Measurements from ENCODE around the gene TNPO1.
"Not testable (repeated sequence)": the region's sequence is repeated elsewhere in the genome, so short reads cannot be mapped to it uniquely, and the experiment has no call there.

The TNPO1 gene

GRCh38 chr5:72855821-72856220, 39.4 kb downstream of the TNPO1 start:
- DNase-seq, result no peak

- no peak for DNase-seq
Observed at GRCh38 chr5:72857396-72857795, 40.9 kb downstream of the TNPO1 start.

- DNase-seq, result no peak
Observed at GRCh38 chr5:72859127-72859526, 42.7 kb downstream of the TNPO1 start.

GRCh38 chr5:72860499-72860898, 44.0 kb downstream of the TNPO1 start:
- DNase-seq, result no peak

GRCh38 chr5:72871366-72872024, 55.0 kb downstream of the TNPO1 start:
- no peak for DNase-seq

GRCh38 chr5:72878854-72879253, 62.4 kb downstream of the TNPO1 start:
- no peak for DNase-seq

- DNase-seq, result no peak
Observed at GRCh38 chr5:72882989-72883388, 66.5 kb downstream of the TNPO1 start.

- no peak for DNase-seq
Observed at GRCh38 chr5:72883850-72884249, 67.4 kb downstream of the TNPO1 start.

GRCh38 chr5:72884892-72885291, 68.4 kb downstream of the TNPO1 start:
- no peak for DNase-seq

GRCh38 chr5:72885824-72886223, 69.4 kb downstream of the TNPO1 start:
- no peak for DNase-seq

GRCh38 chr5:72888595-72888994, 72.1 kb downstream of the TNPO1 start:
- no peak for DNase-seq

- no peak for DNase-seq
Observed at GRCh38 chr5:72889324-72889723, 72.9 kb downstream of the TNPO1 start.

GRCh38 chr5:72892846-72893245, 76.4 kb downstream of the TNPO1 start:
- DNase-seq, result no peak

- DNase-seq, result no peak
Observed at GRCh38 chr5:72895758-72896157, 79.3 kb downstream of the TNPO1 start.

- DNase-seq, result no peak
Observed at GRCh38 chr5:72906806-72907205, 90.3 kb downstream of the TNPO1 start.

GRCh38 chr5:72908664-72909063, 92.2 kb downstream of the TNPO1 start:
- DNase-seq, result no peak

- no peak for DNase-seq
Observed at GRCh38 chr5:72917371-72917776, 100.9 kb downstream of the TNPO1 start.

- no peak for DNase-seq
Observed at GRCh38 chr5:72920690-72921502, 104.4 kb downstream of the TNPO1 start.

GRCh38 chr5:72921886-72922285, 105.4 kb downstream of the TNPO1 start:
- no peak for DNase-seq

GRCh38 chr5:72922422-72922821, 106.0 kb downstream of the TNPO1 start:
- no peak for DNase-seq

GRCh38 chr5:72925336-72926010, 109.0 kb downstream of the TNPO1 start:
- no peak for DNase-seq

- DNase-seq, result not testable (repeated sequence)
Observed at GRCh38 chr5:72932686-72933085, 116.2 kb downstream of the TNPO1 start.

- not testable (repeated sequence) for DNase-seq
Observed at GRCh38 chr5:72934953-72935725, 118.7 kb downstream of the TNPO1 start.

Measured in DMS79 (cell line).